G401.6 (cell line): ENCODE measurements around the gene CASP2.
"Not testable (repeated sequence)": the region's sequence is repeated elsewhere in the genome, so short reads cannot be mapped to it uniquely, and the experiment has no call there.

Source experiments
- FAIRE-seq: peaks from 2 replicates; lab custom pipeline; 2012; peaks lifted over from hg19 to GRCh38; lab: Jason Lieb, UNC

CASP2 gene

GRCh38 chr7:143287935-143288826 is at the start of gene CASP2:
Gene CASP2 (plus strand): TSS chr7:143288351. CDS start chr7:143288456, 105 bp downstream.
- FAIRE-seq, result no peak

GRCh38 chr7:143239813-143240212 is 48.3 kb upstream of the CASP2 start:
- FAIRE-seq, result no peak

GRCh38 chr7:143240291-143241168 is 47.6 kb upstream of the CASP2 start:
- FAIRE-seq, result peak; percentile 69

GRCh38 chr7:143242306-143242705 is 45.8 kb upstream of the CASP2 start:
- no peak for FAIRE-seq

- FAIRE-seq, result no peak
Observed at GRCh38 chr7:143243111-143243510, 45.0 kb upstream of the CASP2 start.

GRCh38 chr7:143243614-143244013 is 44.5 kb upstream of the CASP2 start:
- no peak for FAIRE-seq

- FAIRE-seq, result no peak
Observed at GRCh38 chr7:143244321-143244720, 43.8 kb upstream of the CASP2 start.

GRCh38 chr7:143245123-143245522 is 43.0 kb upstream of the CASP2 start:
- FAIRE-seq, result no peak

- FAIRE-seq, result no peak
Observed at GRCh38 chr7:143247372-143247771, 40.8 kb upstream of the CASP2 start.

- no peak for FAIRE-seq
Observed at GRCh38 chr7:143248761-143249354, 39.3 kb upstream of the CASP2 start.

GRCh38 chr7:143250199-143250598 is 38.0 kb upstream of the CASP2 start:
- no peak for FAIRE-seq

- no peak for FAIRE-seq
Observed at GRCh38 chr7:143250822-143251221, 37.3 kb upstream of the CASP2 start.

- no peak for FAIRE-seq
Observed at GRCh38 chr7:143252006-143252405, 36.1 kb upstream of the CASP2 start.

GRCh38 chr7:143255564-143255963 is 32.6 kb upstream of the CASP2 start:
- no peak for FAIRE-seq

- no peak for FAIRE-seq
Observed at GRCh38 chr7:143256325-143256724, 31.8 kb upstream of the CASP2 start.

GRCh38 chr7:143256932-143257331 is 31.2 kb upstream of the CASP2 start:
- FAIRE-seq, result no peak

- FAIRE-seq, result no peak
Observed at GRCh38 chr7:143257501-143257900, 30.6 kb upstream of the CASP2 start.

GRCh38 chr7:143258831-143259230 is 29.3 kb upstream of the CASP2 start:
- FAIRE-seq, result no peak

- no peak for FAIRE-seq
Observed at GRCh38 chr7:143259765-143260164, 28.4 kb upstream of the CASP2 start.

- no peak for FAIRE-seq
Observed at GRCh38 chr7:143261901-143262300, 26.2 kb upstream of the CASP2 start.

GRCh38 chr7:143263266-143264195 is 24.6 kb upstream of the CASP2 start, which contains the start of gene GSTK1:
Gene GSTK1 (plus strand): TSS chr7:143263441. CDS start chr7:143263514, 73 bp downstream.
- FAIRE-seq, result no peak

GRCh38 chr7:143264196-143264568 is 24.0 kb upstream of the CASP2 start:
- not testable (repeated sequence) for FAIRE-seq
